ENCODE data around the gene SLC8A1. TPM values are rescaled to one million over a fixed set of nuclear protein-coding genes. Genes with fewer than 3 reads are reported as not detected.
A peak's percentile ranks its signal among the peaks of the same experiment; 100 is the strongest.

The SLC8A1 gene
- total RNA-seq, 1 experiment from 2014 or later: not detected

GRCh38 chr2:40471866-40472265 is 20.0 kb upstream of the SLC8A1 start:
- H3K27me3 ChIP-seq (replicated peaks; ENCODE audit: insufficient read depth, low read depth, low read length, poor library complexity): peaks cover 26% of the 10 kb centered on the region
- ChIA-PET CTCF (no interaction called here), POLR2A (ENCODE audit: low non-redundant PET) (no interaction called here)
- no peaks in the 10 kb centered on the region for H3K4me1 ChIP-seq (ENCODE audit: insufficient read depth, low read length, poor library complexity, severe bottlenecking)
- no TSS peak for BruUV-seq (replicated peaks)
- no peaks in the 10 kb centered on the region for H3K36me3 ChIP-seq (ENCODE audit: insufficient read depth, low read length, poor library complexity, severe bottlenecking)
- no peak for DNase-seq (ENCODE audit: low spot score)
- TF ChIP-seq CTCF (conservative IDR thresholded peaks at IDR 0.05; ENCODE audit: low read depth, low read length) (no peak), EZH2 (IDR thresholded peaks at IDR 0.05; ENCODE audit: borderline replicate concordance, low read depth, low read length, poor library complexity, severe bottlenecking) (no peak)
- H3K4me3 ChIP-seq (ENCODE audit: low read depth, low read length, poor library complexity, severe bottlenecking): no peak overlapping the region
- H3K27ac ChIP-seq (ENCODE audit: low read depth, low read length, poor library complexity, severe bottlenecking): no peak overlapping the region
- intact Hi-C loops (cut with micrococcal nuclease; ENCODE audit: unreplicated experiment): no loop called here
- H3K9me3 ChIP-seq (ENCODE audit: low read depth, low read length, poor library complexity, severe bottlenecking): no peaks in the 10 kb centered on the region

GRCh38 chr2:40470822-40471813 is 19.2 kb upstream of the SLC8A1 start:
- no TSS peak for BruUV-seq (replicated peaks)
- no peaks in the 10 kb centered on the region for H3K36me3 ChIP-seq (ENCODE audit: insufficient read depth, low read length, poor library complexity, severe bottlenecking)
- peak; percentile 32 for DNase-seq (ENCODE audit: low spot score)
- ChIA-PET POLR2A (ENCODE audit: low non-redundant PET) (no interaction called here), CTCF (no interaction called here)
- no peak overlapping the region for H3K4me3 ChIP-seq (ENCODE audit: low read depth, low read length, poor library complexity, severe bottlenecking)
- no peaks in the 10 kb centered on the region for H3K9me3 ChIP-seq (ENCODE audit: low read depth, low read length, poor library complexity, severe bottlenecking)
- H3K27me3 ChIP-seq (replicated peaks; ENCODE audit: insufficient read depth, low read depth, low read length, poor library complexity): peaks cover 26% of the 10 kb centered on the region
- intact Hi-C loops (cut with micrococcal nuclease; ENCODE audit: unreplicated experiment): no loop called here
- no peaks in the 10 kb centered on the region for H3K4me1 ChIP-seq (ENCODE audit: insufficient read depth, low read length, poor library complexity, severe bottlenecking)
- no peak overlapping the region for H3K27ac ChIP-seq (ENCODE audit: low read depth, low read length, poor library complexity, severe bottlenecking)
- TF ChIP-seq EZH2 (IDR thresholded peaks at IDR 0.05; ENCODE audit: borderline replicate concordance, low read depth, low read length, poor library complexity, severe bottlenecking) (no peak), CTCF (conservative IDR thresholded peaks at IDR 0.05; ENCODE audit: low read depth, low read length) (no peak)

DNA sequence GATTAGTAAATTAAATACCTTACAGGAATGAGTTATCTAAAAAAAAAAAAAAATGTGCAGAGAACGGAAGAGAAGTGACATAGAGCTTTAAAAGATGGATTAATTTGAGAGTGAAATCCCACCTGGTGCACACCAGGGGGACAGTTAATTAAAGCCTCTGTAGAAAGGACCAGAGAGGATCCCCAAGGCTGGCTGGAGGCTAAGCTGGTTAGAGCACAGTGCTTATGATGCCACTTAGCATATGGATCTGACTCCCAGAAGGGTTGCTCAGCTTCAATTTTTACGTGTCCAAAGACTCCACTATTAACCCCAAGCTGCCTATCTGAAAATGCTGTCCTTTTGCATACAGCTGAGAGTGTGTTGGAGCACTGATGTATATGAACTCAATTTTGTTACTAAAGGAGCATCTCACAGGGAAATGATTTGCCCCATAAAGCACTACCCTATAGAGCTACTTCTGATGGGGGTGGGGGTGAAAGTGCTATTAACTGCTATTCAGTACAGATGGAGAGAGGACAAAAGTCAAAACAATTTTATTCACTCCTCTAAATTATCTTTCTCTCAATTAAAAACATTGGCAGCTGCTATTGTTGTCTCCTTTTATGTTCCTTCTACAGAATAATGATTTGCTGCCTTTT is 15.2 kb upstream of the SLC8A1 start:
- TF ChIP-seq EZH2 (IDR thresholded peaks at IDR 0.05; ENCODE audit: borderline replicate concordance, low read depth, low read length, poor library complexity, severe bottlenecking): no peak
- no peak for TF ChIP-seq CTCF (conservative IDR thresholded peaks at IDR 0.05; ENCODE audit: low read depth, low read length)
- Histone ChIP-seq H3K36me3 (ENCODE audit: insufficient read depth, low read length, poor library complexity, severe bottlenecking) (no peaks in the 10 kb centered on the region), H3K4me3 (ENCODE audit: low read depth, low read length, poor library complexity, severe bottlenecking) (no peak overlapping the region), H3K4me1 (ENCODE audit: insufficient read depth, low read length, poor library complexity, severe bottlenecking) (no peaks in the 10 kb centered on the region), H3K9me3 (ENCODE audit: low read depth, low read length, poor library complexity, severe bottlenecking) (no peaks in the 10 kb centered on the region), H3K27me3 (replicated peaks; ENCODE audit: insufficient read depth, low read depth, low read length, poor library complexity) (peaks cover 14% of the 10 kb centered on the region), H3K27ac (ENCODE audit: low read depth, low read length, poor library complexity, severe bottlenecking) (no peak overlapping the region)
- intact Hi-C loops (cut with micrococcal nuclease; ENCODE audit: unreplicated experiment): no loop called here
- BruUV-seq (replicated peaks): no TSS peak
- ChIA-PET POLR2A (ENCODE audit: low non-redundant PET) (no interaction called here), CTCF (no interaction called here)
- DNase-seq (ENCODE audit: low spot score): no peak
